Suppressor macrophage (primary cell): ENCODE data around the gene FAM209A.
"Not testable (repeated sequence)": the region's sequence is repeated elsewhere in the genome, so short reads cannot be mapped to it uniquely, and the experiment has no call there.

Experiments
- DNase-seq, 4 experiments: peaks; one replicate each; pipeline ENCODE4 v3.0.0-alpha.2; 2020 to 2022

FAM209A gene

DNA sequence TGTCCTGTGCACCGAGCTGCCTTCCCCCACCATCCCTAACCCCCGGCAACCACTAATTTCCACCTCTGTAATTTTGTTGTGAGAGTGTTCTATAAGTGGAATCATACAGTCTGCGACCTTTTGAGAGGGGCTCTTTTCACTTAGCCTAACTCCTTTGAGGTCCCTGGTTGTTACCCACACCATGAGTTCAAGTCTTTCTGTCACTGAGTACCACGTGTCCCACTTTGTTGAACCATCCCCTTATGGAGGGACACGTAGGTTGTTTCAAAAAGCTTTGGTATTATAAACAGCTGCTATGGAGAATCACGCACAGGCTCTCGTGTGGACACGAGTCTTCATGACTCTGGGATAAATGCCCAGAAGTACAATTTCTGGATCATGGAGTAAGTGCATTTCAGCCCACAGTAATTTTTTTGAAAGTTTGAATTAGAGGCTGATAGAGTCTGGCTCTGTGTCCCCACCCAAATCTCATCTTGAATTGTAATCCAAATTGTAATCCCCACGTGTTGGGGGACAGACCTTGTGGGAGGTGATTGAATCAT lies 18.0 kb downstream of the FAM209A start:
- no peak for DNase-seq

DNA sequence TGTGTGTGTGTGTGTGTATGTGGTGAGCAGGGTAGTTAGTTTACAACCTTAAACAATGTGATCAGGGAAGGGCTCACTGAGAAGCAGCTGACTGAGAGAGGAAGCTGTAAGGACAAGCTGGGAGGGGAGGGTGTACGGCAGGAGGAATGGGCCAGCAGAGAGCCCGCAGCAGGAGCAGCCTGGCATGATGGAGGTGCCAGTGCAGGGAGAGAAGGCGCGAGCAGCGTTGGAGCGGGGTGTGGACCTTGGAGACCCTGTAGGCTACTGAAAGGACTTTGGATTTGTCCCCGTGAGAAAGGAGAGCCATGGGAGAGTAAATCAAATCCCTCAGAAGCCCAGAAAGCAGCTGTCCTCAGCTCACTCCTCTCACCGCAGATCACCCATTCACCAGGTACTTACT lies 27.0 kb downstream of the FAM209A start:
- peak in 1 of 4 experiments; percentile 8 for DNase-seq

DNA sequence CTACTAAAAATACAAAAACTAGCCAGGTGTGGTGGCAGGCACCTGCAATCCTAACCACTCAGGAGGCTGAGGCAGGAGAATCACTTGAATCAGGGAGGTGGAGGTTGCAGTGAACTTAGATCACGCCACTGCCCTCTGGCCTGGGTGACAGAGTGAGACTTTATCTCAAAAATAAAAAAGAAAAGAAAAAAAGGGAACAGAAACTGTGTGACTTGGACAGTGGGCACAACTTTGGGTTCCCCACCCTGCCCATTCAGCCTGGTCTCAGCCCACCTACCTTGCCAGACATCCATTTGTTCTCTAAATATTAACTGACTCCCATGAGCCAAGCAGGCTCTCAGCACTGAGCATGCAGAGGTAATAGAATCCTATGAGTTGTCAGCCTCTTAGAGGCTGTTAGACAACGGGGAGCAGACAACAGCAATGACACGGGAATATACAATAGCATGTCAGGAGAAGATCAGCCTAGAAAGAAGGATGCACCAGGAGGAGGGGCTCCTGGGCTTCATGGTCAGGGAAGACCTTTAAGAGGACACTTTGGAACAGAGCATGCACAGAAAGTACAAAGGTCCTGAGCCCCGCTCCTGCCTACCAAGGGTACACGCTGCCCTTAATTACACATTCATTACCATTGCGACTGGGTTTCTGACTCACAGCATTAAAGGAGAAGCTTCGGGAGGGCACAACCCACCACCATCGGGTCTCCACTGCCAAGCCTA lies 28.5 kb downstream of the FAM209A start:
- peak; percentile 16 to 46 (median 34) for DNase-seq

GRCh38 chr20:56554869-56555268 lies 30.3 kb downstream of the FAM209A start:
- DNase-seq: peak; percentile 81 to 95 (median 89)

DNA sequence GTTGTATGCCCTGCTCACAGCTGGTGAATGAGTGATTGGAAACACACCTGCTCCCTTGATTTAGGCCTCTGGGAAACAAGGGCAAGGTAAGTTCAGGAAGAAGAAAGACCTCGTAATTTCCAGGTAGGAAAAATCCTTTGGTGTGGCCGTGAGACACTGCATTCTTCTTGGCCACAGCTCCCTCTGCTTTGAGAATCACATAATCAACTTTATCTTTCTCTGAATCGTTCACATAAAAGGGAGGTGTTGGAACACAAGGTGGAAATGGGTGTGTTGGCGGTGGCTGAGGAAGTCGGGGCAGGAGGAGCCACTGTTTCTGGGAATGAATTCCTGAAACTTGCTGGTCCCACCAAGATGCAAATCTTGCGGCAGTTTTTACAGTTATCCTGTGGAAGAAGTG lies 34.4 kb downstream of the FAM209A start:
- DNase-seq: no peak

- not testable (repeated sequence) for DNase-seq
These were observed 40.0 kb downstream of the FAM209A start for GRCh38 chr20:56564526-56564925.

DNA sequence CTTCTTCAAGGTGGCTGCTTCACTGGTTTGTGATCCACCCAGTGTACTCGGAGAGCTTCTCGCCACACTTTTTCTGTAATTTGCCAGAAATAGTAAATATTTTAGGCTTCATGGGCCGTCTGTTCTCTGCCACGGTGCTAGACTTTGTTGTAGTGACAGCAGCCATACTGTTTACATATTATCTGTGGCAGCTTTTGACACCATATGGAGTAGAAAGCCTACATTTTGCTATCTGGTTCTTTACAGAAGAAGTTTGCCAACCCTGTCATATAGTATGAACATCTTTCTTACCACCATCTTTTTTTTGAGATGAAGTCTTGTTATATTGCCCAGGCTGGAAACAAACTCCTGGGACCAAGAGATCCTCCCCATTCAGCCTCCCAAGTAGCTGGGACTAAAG lies 41.0 kb downstream of the FAM209A start:
- DNase-seq: no peak

- peak in 1 of 4 experiments; percentile 8 for DNase-seq
These were observed 42.1 kb downstream of the FAM209A start for GRCh38 chr20:56566621-56567020.

DNA sequence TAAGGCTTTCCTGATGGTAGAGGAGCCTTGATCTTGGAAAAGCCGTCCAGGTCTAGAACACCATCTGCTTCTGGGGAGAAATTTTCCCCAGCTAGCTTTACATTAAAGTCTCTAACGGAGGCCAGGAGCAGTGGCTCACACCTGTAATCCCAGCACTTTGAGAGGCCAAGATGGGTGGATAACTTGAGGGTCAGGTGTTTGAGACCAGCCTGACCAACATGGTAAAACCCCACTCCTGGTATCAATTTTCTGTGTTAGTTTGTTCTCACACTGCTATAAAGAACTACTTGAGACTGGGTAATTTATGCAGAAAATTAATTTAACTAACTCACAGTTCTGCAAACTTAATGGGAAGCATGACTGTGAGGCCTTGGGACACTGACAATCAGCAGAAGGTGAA lies 46.3 kb downstream of the FAM209A start:
- DNase-seq: no peak

GRCh38 chr20:56572172-56572571 lies 47.6 kb downstream of the FAM209A start:
- DNase-seq: peak in 1 of 4 experiments; percentile 6

- no peak for DNase-seq
These were observed 49.4 kb downstream of the FAM209A start for GRCh38 chr20:56573986-56574385.

- DNase-seq: no peak
These were observed 50.1 kb downstream of the FAM209A start for GRCh38 chr20:56574531-56575142.

GRCh38 chr20:56575157-56575556 lies 50.6 kb downstream of the FAM209A start:
- DNase-seq: no peak
